WTC11 (cell line): ENCODE measurements around the gene EID2. TPM values are rescaled to one million over a fixed set of nuclear protein-coding genes. Genes with fewer than 3 reads are reported as not detected.

Source experiments
- ATAC-seq: fragments of 200-7000 bp; cut with Tn5 transposase; 2 replicates; pipeline ENCODE4 v1.10.0; 2021; ENCODE audit warnings: mild to moderate bottlenecking, moderate library complexity
- CTCF ChIA-PET: fragments of 300-600 bp; sonication (Branson Sonifier 250); formaldehyde crosslinking; loops from one replicate; lab custom pipeline; 2021; ENCODE audit warnings: antibody characterized with exemption; lab: Charles Lee
- POLR2A ChIA-PET: fragments of 350-600 bp; sonication (Branson Sonifier 250); formaldehyde crosslinking; loops from one replicate; lab custom pipeline; 2021; ENCODE audit warnings: antibody characterized with exemption; lab: Charles Lee
- DNase-seq: peaks from one replicate; pipeline ENCODE4 v3.0.0; 2021; ENCODE audit warnings: low spot score
- H3K27ac Mint-ChIP-seq: 2 replicates; pipeline ENCODE4 v1.8.0; 2021; ENCODE audit warnings: mixed read lengths
- H3K27me3 Mint-ChIP-seq: 2 replicates; pipeline ENCODE4 v1.8.0; 2021; ENCODE audit warnings: low read depth, mild to moderate bottlenecking, moderate library complexity, mixed read lengths
- H3K36me3 Mint-ChIP-seq: 2 replicates; pipeline ENCODE4 v1.8.0; 2021; ENCODE audit warnings: mixed read lengths
- H3K4me1 Mint-ChIP-seq: 2 replicates; pipeline ENCODE4 v1.8.0; 2022; ENCODE audit warnings: mixed read lengths
- H3K4me3 Mint-ChIP-seq: 2 replicates; pipeline ENCODE4 v1.8.0; 2021; ENCODE audit warnings: mild to moderate bottlenecking, moderate library complexity, mixed read lengths
- H3K9me3 Mint-ChIP-seq: 2 replicates; pipeline ENCODE4 v1.8.0; 2021; ENCODE audit warnings: mixed read lengths
- ATF3 ChIP-seq: sonication (generic); formaldehyde crosslinking; conservative IDR thresholded peaks from 2 replicates; pipeline ENCODE4 v1.8.1; 2022; ENCODE audit warnings: mild to moderate bottlenecking, missing genetic modification reagents
- FOXJ3 ChIP-seq: sonication (generic); formaldehyde crosslinking; IDR thresholded peaks from 2 replicates; pipeline ENCODE4 v1.9.0; 2021; ENCODE audit warnings: missing genetic modification reagents, mild to moderate bottlenecking, borderline replicate concordance
- FOXP4 ChIP-seq: sonication (generic); formaldehyde crosslinking; IDR thresholded peaks from 2 replicates; pipeline ENCODE4 v1.8.0; 2022; ENCODE audit warnings: mild to moderate bottlenecking, missing genetic modification reagents
- NFE2L1 ChIP-seq: sonication (generic); formaldehyde crosslinking; IDR thresholded peaks from 2 replicates; pipeline ENCODE4 v1.8.1; 2023; ENCODE audit warnings: missing genetic modification reagents
- PRRX2 ChIP-seq: fragments of 250-450 bp; sonication (Bioruptor Pico); IDR thresholded peaks from 2 replicates; pipeline ENCODE4 v1.8.0; 2021; ENCODE audit warnings: mild to moderate bottlenecking
- SMAD3 ChIP-seq: sonication (generic); formaldehyde crosslinking; IDR thresholded peaks from 2 replicates; pipeline ENCODE4 v1.8.0; 2022; ENCODE audit warnings: missing genetic modification reagents, mild to moderate bottlenecking, borderline replicate concordance
- SOX15 ChIP-seq: fragments of 250-450 bp; sonication (Bioruptor Pico); IDR thresholded peaks from 2 replicates; pipeline ENCODE4 v1.9.0; 2021; ENCODE audit warnings: mild to moderate bottlenecking
- TEAD4 ChIP-seq: sonication (generic); formaldehyde crosslinking; IDR thresholded peaks from 2 replicates; pipeline ENCODE4 v1.8.0; 2022; ENCODE audit warnings: mild to moderate bottlenecking, missing genetic modification reagents
- TP53 ChIP-seq: sonication (generic); formaldehyde crosslinking; IDR thresholded peaks from 2 replicates; pipeline ENCODE4 v1.8.1; 2023; ENCODE audit warnings: mild to moderate bottlenecking, missing genetic modification reagents
- USF1 ChIP-seq: sonication (generic); formaldehyde crosslinking; IDR thresholded peaks from 2 replicates; pipeline ENCODE4 v1.8.0; 2022; ENCODE audit warnings: mild to moderate bottlenecking, missing genetic modification reagents
- ZBTB21 ChIP-seq: sonication (generic); formaldehyde crosslinking; IDR thresholded peaks from 2 replicates; pipeline ENCODE4 v1.8.1; 2023; ENCODE audit warnings: mild to moderate bottlenecking, missing genetic modification reagents, borderline replicate concordance
- ZNF138 ChIP-seq: sonication (generic); formaldehyde crosslinking; conservative IDR thresholded peaks from 2 replicates; pipeline ENCODE4 v1.8.1; 2022; ENCODE audit warnings: mild to moderate bottlenecking, moderate library complexity, missing genetic modification reagents
- ZNF219 ChIP-seq: sonication (generic); formaldehyde crosslinking; IDR thresholded peaks from 2 replicates; pipeline ENCODE4 v1.8.0; 2023; ENCODE audit warnings: missing genetic modification reagents, mild to moderate bottlenecking, borderline replicate concordance
- ZNF281 ChIP-seq: sonication (generic); formaldehyde crosslinking; IDR thresholded peaks from 2 replicates; pipeline ENCODE4 v1.8.0; 2023; ENCODE audit warnings: mild to moderate bottlenecking, missing genetic modification reagents
- ZNF425 ChIP-seq: fragments of 250-450 bp; sonication (Bioruptor Pico); conservative IDR thresholded peaks from 2 replicates; pipeline ENCODE4 v1.9.0; 2021; ENCODE audit warnings: mild to moderate bottlenecking
- total RNA-seq: library from RNA; stranded (reverse); gene quantifications from 3 replicates; pipeline ENCODE4 v1.2.3, GENCODE V29; 2021
- TF ChIP-seq, protein P1 (sequence below): sonication (generic); formaldehyde crosslinking; IDR thresholded peaks from 2 replicates; pipeline ENCODE4 v1.8.0; 2022; ENCODE audit warnings: mild to moderate bottlenecking, missing genetic modification reagents
- TF ChIP-seq, protein P2 (sequence below): fragments of 250-450 bp; sonication (Bioruptor Pico); IDR thresholded peaks from 2 replicates; pipeline ENCODE4 v1.9.0; 2021; ENCODE audit warnings: mild to moderate bottlenecking
- TF ChIP-seq, protein P3 (sequence below): sonication (generic); formaldehyde crosslinking; conservative IDR thresholded peaks from 2 replicates; pipeline ENCODE4 v1.8.1; 2023; ENCODE audit warnings: mild to moderate bottlenecking, low read depth, missing genetic modification reagents, moderate library complexity
- TF ChIP-seq, protein P4 (sequence below): fragments of 250-450 bp; sonication (Bioruptor Pico); IDR thresholded peaks from 2 replicates; pipeline ENCODE4 v2.1.2; 2022; ENCODE audit warnings: mild to moderate bottlenecking, moderate library complexity
- TF ChIP-seq, protein P5 (sequence below): sonication (generic); formaldehyde crosslinking; IDR thresholded peaks from 2 replicates; pipeline ENCODE4 v1.8.0; 2022; ENCODE audit warnings: mild to moderate bottlenecking, missing genetic modification reagents

Gene EID2
- total RNA-seq, 1 experiment from 2014 or later: 21.5 TPM

DNA sequence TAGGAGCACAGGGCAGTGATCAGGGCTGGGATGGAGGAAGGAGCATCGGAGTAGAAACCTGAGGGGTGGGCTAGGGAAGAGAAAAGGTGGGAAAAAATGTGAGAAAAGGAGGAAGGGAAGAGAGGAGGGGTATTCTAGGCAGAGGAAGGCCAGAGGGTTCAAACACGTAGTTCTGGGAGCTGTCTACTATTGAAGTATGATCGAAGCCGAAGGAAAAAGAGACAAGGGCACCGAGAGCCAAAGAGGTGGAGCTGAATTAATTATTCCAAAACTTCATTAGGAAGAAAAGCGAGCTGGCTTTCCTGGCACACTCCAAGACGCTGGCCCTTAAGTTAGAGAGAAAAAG lies 33.4 kb downstream of the EID2 start (continued):
- TF ChIP-seq, protein P1, sequence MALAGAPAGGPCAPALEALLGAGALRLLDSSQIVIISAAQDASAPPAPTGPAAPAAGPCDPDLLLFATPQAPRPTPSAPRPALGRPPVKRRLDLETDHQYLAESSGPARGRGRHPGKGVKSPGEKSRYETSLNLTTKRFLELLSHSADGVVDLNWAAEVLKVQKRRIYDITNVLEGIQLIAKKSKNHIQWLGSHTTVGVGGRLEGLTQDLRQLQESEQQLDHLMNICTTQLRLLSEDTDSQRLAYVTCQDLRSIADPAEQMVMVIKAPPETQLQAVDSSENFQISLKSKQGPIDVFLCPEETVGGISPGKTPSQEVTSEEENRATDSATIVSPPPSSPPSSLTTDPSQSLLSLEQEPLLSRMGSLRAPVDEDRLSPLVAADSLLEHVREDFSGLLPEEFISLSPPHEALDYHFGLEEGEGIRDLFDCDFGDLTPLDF (CRISPR knock-in tag): no peak
- TF ChIP-seq TEAD4 (no peak), ZNF281 (CRISPR knock-in tag) (no peak)

DNA sequence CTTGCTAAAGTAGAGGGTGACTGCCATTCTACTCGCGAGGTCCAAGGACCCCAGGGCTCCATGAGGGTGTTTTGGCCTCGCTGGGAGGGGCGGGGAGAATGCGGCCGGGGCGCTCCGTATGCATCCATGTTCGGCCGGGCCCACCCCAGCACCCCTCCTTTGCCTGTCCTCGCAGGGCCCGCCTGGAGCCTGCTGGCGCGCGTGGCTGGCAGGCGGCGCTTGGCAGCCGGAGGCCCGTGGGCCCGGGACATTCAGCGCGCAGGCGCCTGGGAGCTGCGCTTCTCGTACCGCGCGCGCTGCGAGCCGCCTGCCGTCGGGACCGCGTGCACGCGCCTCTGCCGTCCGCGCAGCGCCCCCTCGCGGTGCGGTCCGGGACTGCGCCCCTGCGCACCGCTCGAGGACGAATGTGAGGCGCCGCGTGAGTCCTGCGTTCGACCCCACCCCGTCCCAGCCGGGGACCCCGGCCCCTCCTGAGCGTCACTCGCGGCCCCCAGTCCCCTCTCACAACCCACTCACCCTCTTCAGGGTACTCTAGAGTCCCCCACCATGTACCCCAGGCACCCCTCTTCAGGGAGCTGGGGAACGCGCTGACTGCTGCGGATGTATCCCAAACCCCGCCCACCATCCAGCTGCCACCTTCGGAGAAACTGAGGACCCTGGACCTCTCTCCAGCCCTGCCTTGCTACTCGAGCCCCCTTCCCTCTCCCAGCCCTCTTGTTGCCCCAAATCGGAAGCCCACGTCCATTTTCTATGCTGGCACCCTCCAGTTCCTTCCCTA lies 37.1 kb downstream of the EID2 start:
- ATAC-seq (peak; percentile 8), DNase-seq (peak; percentile 80)
- H3K4me1 Mint-ChIP-seq: peaks cover 17% of the 10 kb centered on the region
- H3K36me3 Mint-ChIP-seq: peaks cover 13% of the 10 kb centered on the region
- no peak overlapping the region for H3K4me3 Mint-ChIP-seq
- H3K27ac Mint-ChIP-seq: no peak overlapping the region
- ChIA-PET POLR2A (interaction anchor here (1.0 kb wide), 1 partner anchor 29 kb away, joined by 3 read pairs; no protein-coding TSS in a partner anchor), CTCF (interaction anchor here (0.5 to 1.8 kb wide), 20 partner anchors 9 to 169 kb away, joined by 3 to 19 read pairs (median 5); partner anchors contain the start of genes EID2, EID2B, RPS16 and SELENOV)
- no peaks in the 10 kb centered on the region for H3K9me3 Mint-ChIP-seq
- H3K27me3 Mint-ChIP-seq: peaks cover 95% of the 10 kb centered on the region
- TF ChIP-seq USF1 (CRISPR knock-in tag) (peak; percentile 77), NFE2L1 (CRISPR knock-in tag) (peak; percentile 98), ATF3 (CRISPR knock-in tag) (peak; percentile 63), ZNF138 (CRISPR knock-in tag) (peak; percentile 98), SOX15 (CRISPR knock-in tag) (no peak), PRRX2 (CRISPR knock-in tag) (no peak), FOXP4 (CRISPR knock-in tag) (peak; percentile 100), ZNF219 (CRISPR knock-in tag) (peak; percentile 98), FOXJ3 (CRISPR knock-in tag) (no peak), ZBTB21 (peak; percentile 95), ZNF425 (no peak), SMAD3 (CRISPR knock-in tag) (peak; percentile 99), TP53 (peak; percentile 100)
- TF ChIP-seq, protein P2, sequence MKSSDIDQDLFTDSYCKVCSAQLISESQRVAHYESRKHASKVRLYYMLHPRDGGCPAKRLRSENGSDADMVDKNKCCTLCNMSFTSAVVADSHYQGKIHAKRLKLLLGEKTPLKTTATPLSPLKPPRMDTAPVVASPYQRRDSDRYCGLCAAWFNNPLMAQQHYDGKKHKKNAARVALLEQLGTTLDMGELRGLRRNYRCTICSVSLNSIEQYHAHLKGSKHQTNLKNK (CRISPR knock-in tag): no peak
- TF ChIP-seq, protein P3, sequence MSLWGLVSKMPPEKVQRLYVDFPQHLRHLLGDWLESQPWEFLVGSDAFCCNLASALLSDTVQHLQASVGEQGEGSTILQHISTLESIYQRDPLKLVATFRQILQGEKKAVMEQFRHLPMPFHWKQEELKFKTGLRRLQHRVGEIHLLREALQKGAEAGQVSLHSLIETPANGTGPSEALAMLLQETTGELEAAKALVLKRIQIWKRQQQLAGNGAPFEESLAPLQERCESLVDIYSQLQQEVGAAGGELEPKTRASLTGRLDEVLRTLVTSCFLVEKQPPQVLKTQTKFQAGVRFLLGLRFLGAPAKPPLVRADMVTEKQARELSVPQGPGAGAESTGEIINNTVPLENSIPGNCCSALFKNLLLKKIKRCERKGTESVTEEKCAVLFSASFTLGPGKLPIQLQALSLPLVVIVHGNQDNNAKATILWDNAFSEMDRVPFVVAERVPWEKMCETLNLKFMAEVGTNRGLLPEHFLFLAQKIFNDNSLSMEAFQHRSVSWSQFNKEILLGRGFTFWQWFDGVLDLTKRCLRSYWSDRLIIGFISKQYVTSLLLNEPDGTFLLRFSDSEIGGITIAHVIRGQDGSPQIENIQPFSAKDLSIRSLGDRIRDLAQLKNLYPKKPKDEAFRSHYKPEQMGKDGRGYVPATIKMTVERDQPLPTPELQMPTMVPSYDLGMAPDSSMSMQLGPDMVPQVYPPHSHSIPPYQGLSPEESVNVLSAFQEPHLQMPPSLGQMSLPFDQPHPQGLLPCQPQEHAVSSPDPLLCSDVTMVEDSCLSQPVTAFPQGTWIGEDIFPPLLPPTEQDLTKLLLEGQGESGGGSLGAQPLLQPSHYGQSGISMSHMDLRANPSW (CRISPR knock-in tag): 0 out of 2 replicates have a peak, but pooled peaks have one; percentile 68
- TF ChIP-seq, protein P4, sequence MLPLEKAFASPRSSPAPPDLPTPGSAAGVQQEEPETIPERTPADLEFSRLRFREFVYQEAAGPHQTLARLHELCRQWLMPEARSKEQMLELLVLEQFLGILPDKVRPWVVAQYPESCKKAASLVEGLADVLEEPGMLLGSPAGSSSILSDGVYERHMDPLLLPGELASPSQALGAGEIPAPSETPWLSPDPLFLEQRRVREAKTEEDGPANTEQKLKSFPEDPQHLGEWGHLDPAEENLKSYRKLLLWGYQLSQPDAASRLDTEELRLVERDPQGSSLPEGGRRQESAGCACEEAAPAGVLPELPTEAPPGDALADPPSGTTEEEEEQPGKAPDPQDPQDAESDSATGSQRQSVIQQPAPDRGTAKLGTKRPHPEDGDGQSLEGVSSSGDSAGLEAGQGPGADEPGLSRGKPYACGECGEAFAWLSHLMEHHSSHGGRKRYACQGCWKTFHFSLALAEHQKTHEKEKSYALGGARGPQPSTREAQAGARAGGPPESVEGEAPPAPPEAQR: no peak
- TF ChIP-seq, protein P5, sequence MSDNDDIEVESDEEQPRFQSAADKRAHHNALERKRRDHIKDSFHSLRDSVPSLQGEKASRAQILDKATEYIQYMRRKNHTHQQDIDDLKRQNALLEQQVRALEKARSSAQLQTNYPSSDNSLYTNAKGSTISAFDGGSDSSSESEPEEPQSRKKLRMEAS (CRISPR knock-in tag): peak; percentile 98
